Smooth muscle cell (in vitro differentiated cells): Measurements from ENCODE around the gene MYPOP. TPM values are rescaled to one million over a fixed set of nuclear protein-coding genes. Genes with fewer than 3 reads are reported as not detected.
A peak's percentile ranks its signal among the peaks of the same experiment; 100 is the strongest.

Source experiments
- DNase-seq: peaks from one replicate; lab custom pipeline; 2025; ENCODE audit not compliant: unreplicated experiment; lab: John Stamatoyannopoulos, UW
- H2AFZ ChIP-seq: fragments of 200-600 bp; sonication (generic); 2 replicates; pipeline ENCODE4 v1.6.0; 2016; ENCODE audit warnings: antibody characterized with exemption, low read depth, mild to moderate bottlenecking
- H3F3A ChIP-seq: fragments of 200-600 bp; sonication (generic); 2 replicates; pipeline ENCODE4 v1.6.0; 2017; ENCODE audit warnings: antibody characterized with exemption, low read depth
- H3K27ac ChIP-seq: fragments of 200-600 bp; sonication (generic); 2 replicates; pipeline ENCODE4 v1.5.1; 2016; ENCODE audit warnings: low read depth, mild to moderate bottlenecking
- H3K27me3 ChIP-seq: fragments of 200-600 bp; sonication (generic); 2 replicates; pipeline ENCODE4 v1.6.1; 2016; ENCODE audit warnings: low read depth, mild to moderate bottlenecking
- H3K36me3 ChIP-seq: fragments of 200-600 bp; sonication (generic); 2 replicates; pipeline ENCODE4 v1.5.1; 2016; ENCODE audit warnings: low read depth
- H3K4me1 ChIP-seq: fragments of 200-600 bp; sonication (generic); 2 replicates; pipeline ENCODE4 v1.5.1; 2016; ENCODE audit warnings: low read depth
- H3K4me2 ChIP-seq: fragments of 200-600 bp; sonication (generic); 2 replicates; pipeline ENCODE4 v1.6.0; 2016; ENCODE audit warnings: mild to moderate bottlenecking
- H3K4me3 ChIP-seq: fragments of 200-600 bp; sonication (generic); 2 replicates; pipeline ENCODE4 v1.5.1; 2016; ENCODE audit warnings: mild to moderate bottlenecking
- H3K79me2 ChIP-seq: fragments of 200-600 bp; sonication (generic); 2 replicates; pipeline ENCODE4 v1.6.0; 2016; ENCODE audit warnings: low read depth, mild to moderate bottlenecking
- H3K9ac ChIP-seq: fragments of 200-600 bp; sonication (generic); 2 replicates; pipeline ENCODE4 v1.6.0; 2016; ENCODE audit warnings: low read depth
- H3K9me3 ChIP-seq: fragments of 200-600 bp; sonication (generic); replicated peaks from 2 replicates; pipeline ENCODE4 v1.5.1; 2016; ENCODE audit warnings: low read depth
- H4K20me1 ChIP-seq: fragments of 200-600 bp; sonication (generic); 2 replicates; pipeline ENCODE4 v1.6.0; 2016; ENCODE audit warnings: low read depth
- WGBS: methylation state at CpG from one replicate; pipeline ENCODE4 v1.1.7; 2016; ENCODE audit warnings: low lambda C conversion rate; 5-methylcytosine and 5-hydroxymethylcytosine counted together
- polyA plus RNA-seq: library from polyadenylated mRNA; unstranded; fragments of >200 nt; fragmentation: Nextera tagmentation; extraction: Ambion mirVana; gene quantifications from 2 replicates; pipeline ENCODE4 v1.2.1, GENCODE V29; 2016
- total RNA-seq: library from RNA; depleted of rRNA; stranded (reverse); fragments of >200 nt; gene quantifications from 2 replicates; pipeline ENCODE4 v1.2.3, GENCODE V29; 2014
- TF ChIP-seq, protein P1 (sequence below): fragments of 200-600 bp; sonication (generic); IDR thresholded peaks from 2 replicates; pipeline ENCODE4 v1.5.1; 2017; ENCODE audit warnings: borderline replicate concordance, mild to moderate bottlenecking, antibody characterized with exemption; ENCODE audit not compliant: insufficient read depth, poor library complexity, severe bottlenecking

MYPOP gene
- total and polyA plus RNA-seq, 2 experiments from 2014 or later = 1.6 to 2.1 TPM

GRCh38 chr19:45864629-45865082, 37.8 kb downstream of the MYPOP start:
- Histone ChIP-seq H3K4me1 (peaks cover 5% of the 10 kb centered on the region), H3F3A (no peaks in the 10 kb centered on the region), H3K36me3 (no peaks in the 10 kb centered on the region), H3K79me2 (peaks cover 27% of the 10 kb centered on the region), H4K20me1 (peaks cover 4% of the 10 kb centered on the region), H2AFZ (no peak overlapping the region), H3K27me3 (peaks cover 12% of the 10 kb centered on the region), H3K9ac (no peak overlapping the region), H3K9me3 (no peaks in the 10 kb centered on the region), H3K27ac (no peak overlapping the region), H3K4me3 (peak overlapping the region; percentile 69), H3K4me2 (peak overlapping the region; percentile 85)
- 13% methylated on average over 12 of the region's 12 CpGs for WGBS
- TF ChIP-seq, protein P1, sequence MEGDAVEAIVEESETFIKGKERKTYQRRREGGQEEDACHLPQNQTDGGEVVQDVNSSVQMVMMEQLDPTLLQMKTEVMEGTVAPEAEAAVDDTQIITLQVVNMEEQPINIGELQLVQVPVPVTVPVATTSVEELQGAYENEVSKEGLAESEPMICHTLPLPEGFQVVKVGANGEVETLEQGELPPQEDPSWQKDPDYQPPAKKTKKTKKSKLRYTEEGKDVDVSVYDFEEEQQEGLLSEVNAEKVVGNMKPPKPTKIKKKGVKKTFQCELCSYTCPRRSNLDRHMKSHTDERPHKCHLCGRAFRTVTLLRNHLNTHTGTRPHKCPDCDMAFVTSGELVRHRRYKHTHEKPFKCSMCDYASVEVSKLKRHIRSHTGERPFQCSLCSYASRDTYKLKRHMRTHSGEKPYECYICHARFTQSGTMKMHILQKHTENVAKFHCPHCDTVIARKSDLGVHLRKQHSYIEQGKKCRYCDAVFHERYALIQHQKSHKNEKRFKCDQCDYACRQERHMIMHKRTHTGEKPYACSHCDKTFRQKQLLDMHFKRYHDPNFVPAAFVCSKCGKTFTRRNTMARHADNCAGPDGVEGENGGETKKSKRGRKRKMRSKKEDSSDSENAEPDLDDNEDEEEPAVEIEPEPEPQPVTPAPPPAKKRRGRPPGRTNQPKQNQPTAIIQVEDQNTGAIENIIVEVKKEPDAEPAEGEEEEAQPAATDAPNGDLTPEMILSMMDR = no peak
- no peak for DNase-seq

DNA sequence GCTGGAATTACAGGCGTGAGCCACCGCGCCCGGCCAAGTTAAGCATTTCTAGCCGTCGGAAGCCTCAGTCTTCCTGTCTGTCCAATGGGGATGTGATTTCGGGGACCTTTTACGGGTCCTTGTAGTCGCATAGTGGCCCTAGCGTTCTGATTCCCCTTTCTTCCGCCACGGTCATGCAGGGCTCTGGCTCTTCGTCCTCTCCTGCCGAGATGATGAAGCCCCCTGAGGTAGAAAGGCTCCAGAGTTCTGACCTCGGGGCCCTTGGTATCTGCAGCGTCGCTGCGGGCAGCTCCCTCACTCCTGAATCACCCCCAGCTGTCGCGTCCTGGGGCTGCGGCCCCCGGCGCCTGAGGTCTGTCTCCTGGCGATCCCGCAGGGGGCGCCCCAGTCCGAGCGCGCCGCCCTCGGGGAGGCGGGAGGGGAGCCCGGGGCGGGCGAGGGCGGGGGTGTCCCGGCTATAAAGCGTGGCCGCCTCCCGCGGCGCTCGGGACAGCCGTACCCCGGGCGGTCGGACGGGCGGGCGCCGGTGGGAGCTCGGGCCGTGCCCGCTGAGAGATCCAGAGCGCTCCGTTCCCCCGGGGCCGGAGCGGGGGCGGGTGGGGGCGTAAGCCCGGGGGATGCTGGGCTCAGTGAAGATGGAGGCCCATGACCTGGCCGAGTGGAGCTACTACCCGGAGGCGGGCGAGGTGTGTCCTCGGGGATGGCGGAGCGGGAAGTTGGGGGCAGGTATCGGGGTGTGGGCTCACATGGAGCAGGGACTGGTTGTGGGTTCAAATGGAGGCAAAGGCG, 38.4 kb downstream of the MYPOP start, which contains the start of gene FOXA3:
FOXA3 (plus strand) TSS at position 487 of the 789 bp plus-strand sequence; CDS start at position 618, 131 bp downstream.
- DNase-seq = peak; percentile 29
- TF ChIP-seq, protein P1 = peak; percentile 64
- Histone ChIP-seq H3K4me1 (peaks cover 5% of the 10 kb centered on the region), H3K36me3 (no peaks in the 10 kb centered on the region), H2AFZ (peak within 1 kb of the TSS; percentile 88), H3K27me3 (peaks cover 12% of the 10 kb centered on the region), H3K4me3 (peak within 1 kb of the TSS; percentile 69), H3K9me3 (no peaks in the 10 kb centered on the region), H3K9ac (no peak within 1 kb of the TSS), H3K4me2 (peak within 1 kb of the TSS; percentile 85), H3K79me2 (peaks cover 33% of the 10 kb centered on the region), H3K27ac (no peak within 1 kb of the TSS), H4K20me1 (peaks cover 9% of the 10 kb centered on the region), H3F3A (no peaks in the 10 kb centered on the region)
- WGBS = 5% methylated on average over 44 of the region's 71 CpGs

GRCh38 chr19:45863335-45863839, 39.0 kb downstream of the MYPOP start:
- H3K9me3 ChIP-seq = no peaks in the 10 kb centered on the region
- H3F3A ChIP-seq = no peaks in the 10 kb centered on the region
- no peak for DNase-seq
- no peaks in the 10 kb centered on the region for H3K36me3 ChIP-seq
- H3K4me3 ChIP-seq = peak overlapping the region; percentile 69
- peak overlapping the region; percentile 88 for H2AFZ ChIP-seq
- peaks cover 11% of the 10 kb centered on the region for H4K20me1 ChIP-seq
- WGBS = 12% methylated on average over 22 of the region's 22 CpGs
- H3K9ac ChIP-seq = no peak overlapping the region
- TF ChIP-seq, protein P1 = no peak
- H3K27me3 ChIP-seq = peaks cover 12% of the 10 kb centered on the region
- H3K4me2 ChIP-seq = peak overlapping the region; percentile 85
- H3K27ac ChIP-seq = no peak overlapping the region
- peaks cover 5% of the 10 kb centered on the region for H3K4me1 ChIP-seq
- H3K79me2 ChIP-seq = peaks cover 39% of the 10 kb centered on the region
